Osteoblast (primary cell): Measurements from ENCODE around the gene CAPZB. TPM values are rescaled to one million over a fixed set of nuclear protein-coding genes. Genes with fewer than 3 reads are reported as not detected.
A peak's percentile ranks its signal among the peaks of the same experiment; 100 is the strongest.
"Not testable (repeated sequence)": the region's sequence is repeated elsewhere in the genome, so short reads cannot be mapped to it uniquely, and the experiment has no call there.

Experiments
- DNase-seq: peaks from one replicate; pipeline ENCODE4 v3.0.0; 2011; ENCODE audit warnings: low spot score, mixed read lengths; ENCODE audit not compliant: insufficient read length; ENCODE audit errors: missing footprints
- H2AFZ ChIP-seq: 2 replicates; pipeline ENCODE4 v1.6.0; 2011; ENCODE audit warnings: mild to moderate bottlenecking, low read length
- H3K27ac ChIP-seq: 2 replicates; pipeline ENCODE4 v1.5.1; 2011; ENCODE audit warnings: mild to moderate bottlenecking, low read depth, low read length, moderate library complexity
- H3K27me3 ChIP-seq: 2 replicates; pipeline ENCODE4 v1.6.0; 2012; ENCODE audit warnings: mild to moderate bottlenecking, control low read depth, inconsistent platforms, low read length, moderate library complexity; ENCODE audit not compliant: insufficient read depth
- H3K36me3 ChIP-seq: 2 replicates; pipeline ENCODE4 v1.5.1; 2011; ENCODE audit warnings: mild to moderate bottlenecking, low read length, control low read depth, moderate library complexity; ENCODE audit not compliant: insufficient read depth
- H3K4me1 ChIP-seq: 2 replicates; pipeline ENCODE4 v1.5.1; 2011; ENCODE audit warnings: mild to moderate bottlenecking, low read length, control low read depth, moderate library complexity; ENCODE audit not compliant: insufficient read depth
- H3K4me2 ChIP-seq: 2 replicates; pipeline ENCODE4 v1.6.0; 2011; ENCODE audit warnings: mild to moderate bottlenecking, low read length; ENCODE audit not compliant: insufficient read depth
- H3K4me3 ChIP-seq: fragments of 200-600 bp; sonication (generic); 3 replicates; pipeline ENCODE4 v1.5.1; 2012; ENCODE audit warnings: mild to moderate bottlenecking, low read length, inconsistent platforms; ENCODE audit not compliant: insufficient read depth
- H3K79me2 ChIP-seq: 2 replicates; pipeline ENCODE4 v1.6.0; 2012; ENCODE audit warnings: mild to moderate bottlenecking, low read length, control low read depth, inconsistent platforms; ENCODE audit not compliant: insufficient read depth
- H3K9me3 ChIP-seq: 2 replicates; pipeline ENCODE4 v1.5.1; 2011; ENCODE audit warnings: low read depth, low read length, control low read depth
- H4K20me1 ChIP-seq: 2 replicates; pipeline ENCODE4 v1.6.0; 2012; ENCODE audit warnings: mild to moderate bottlenecking, low read length, control low read depth; ENCODE audit not compliant: insufficient read depth
- total RNA-seq: library from RNA; depleted of rRNA; stranded (reverse); fragments of >200 nt; gene quantifications from 2 replicates; pipeline ENCODE4 v1.2.3, GENCODE V29; 2012
- TF ChIP-seq, protein P1 (sequence below): IDR thresholded peaks from 2 replicates; pipeline ENCODE4 v1.5.1; 2011; ENCODE audit warnings: mild to moderate bottlenecking, low read depth, low read length, moderate library complexity; ENCODE audit errors: extremely low read depth

CAPZB gene
- total RNA-seq, 1 donor, result 217 TPM

DNA sequence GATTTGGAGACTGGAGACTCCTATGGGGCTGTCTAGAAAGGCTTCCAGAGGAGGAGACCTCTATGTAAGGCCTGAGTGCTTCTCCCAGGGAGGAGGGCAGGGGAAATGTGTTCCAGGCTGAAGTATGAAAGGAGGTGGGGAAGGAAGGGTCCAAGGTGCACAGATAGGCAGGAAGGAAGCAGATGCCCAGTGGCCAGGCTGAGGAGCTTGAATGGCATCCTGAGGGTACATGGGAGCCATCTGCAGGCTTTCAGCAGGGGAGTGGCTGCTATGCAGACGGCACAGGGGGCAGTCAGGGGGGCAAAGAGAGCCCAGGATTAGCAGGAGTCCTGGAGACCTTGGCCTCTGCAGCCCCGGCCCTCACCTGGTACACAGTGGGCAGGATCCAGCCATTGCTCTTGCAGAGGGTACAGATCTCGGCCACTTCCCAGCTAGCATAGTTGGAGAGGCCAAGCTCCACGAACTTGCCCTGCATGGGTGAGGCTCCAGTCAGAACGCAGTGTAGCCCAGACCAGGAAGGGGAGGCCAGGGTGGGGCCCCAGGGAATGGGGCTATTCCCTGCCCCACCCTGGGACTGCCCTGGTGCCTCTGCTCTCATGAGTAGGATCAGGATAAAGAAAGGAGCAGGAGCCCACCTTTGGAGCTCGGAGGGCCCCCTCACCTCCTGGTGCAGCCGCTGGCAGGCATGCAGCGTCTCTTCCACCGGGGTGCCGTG lies 177.4 kb downstream of the CAPZB start:
- no peak overlapping the region for H3K27ac ChIP-seq
- H3K79me2 ChIP-seq, result peaks cover 41% of the 10 kb centered on the region
- no peak overlapping the region for H3K4me3 ChIP-seq
- H3K9me3 ChIP-seq, result no peaks in the 10 kb centered on the region
- TF ChIP-seq, protein P1, sequence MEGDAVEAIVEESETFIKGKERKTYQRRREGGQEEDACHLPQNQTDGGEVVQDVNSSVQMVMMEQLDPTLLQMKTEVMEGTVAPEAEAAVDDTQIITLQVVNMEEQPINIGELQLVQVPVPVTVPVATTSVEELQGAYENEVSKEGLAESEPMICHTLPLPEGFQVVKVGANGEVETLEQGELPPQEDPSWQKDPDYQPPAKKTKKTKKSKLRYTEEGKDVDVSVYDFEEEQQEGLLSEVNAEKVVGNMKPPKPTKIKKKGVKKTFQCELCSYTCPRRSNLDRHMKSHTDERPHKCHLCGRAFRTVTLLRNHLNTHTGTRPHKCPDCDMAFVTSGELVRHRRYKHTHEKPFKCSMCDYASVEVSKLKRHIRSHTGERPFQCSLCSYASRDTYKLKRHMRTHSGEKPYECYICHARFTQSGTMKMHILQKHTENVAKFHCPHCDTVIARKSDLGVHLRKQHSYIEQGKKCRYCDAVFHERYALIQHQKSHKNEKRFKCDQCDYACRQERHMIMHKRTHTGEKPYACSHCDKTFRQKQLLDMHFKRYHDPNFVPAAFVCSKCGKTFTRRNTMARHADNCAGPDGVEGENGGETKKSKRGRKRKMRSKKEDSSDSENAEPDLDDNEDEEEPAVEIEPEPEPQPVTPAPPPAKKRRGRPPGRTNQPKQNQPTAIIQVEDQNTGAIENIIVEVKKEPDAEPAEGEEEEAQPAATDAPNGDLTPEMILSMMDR, result no peak
- no peak for DNase-seq
- peaks cover 53% of the 10 kb centered on the region for H3K36me3 ChIP-seq
- H3K4me2 ChIP-seq, result no peak overlapping the region
- no peak overlapping the region for H2AFZ ChIP-seq
- H3K4me1 ChIP-seq, result peaks cover 18% of the 10 kb centered on the region
- H4K20me1 ChIP-seq, result peaks cover 20% of the 10 kb centered on the region
- no peaks in the 10 kb centered on the region for H3K27me3 ChIP-seq

DNA sequence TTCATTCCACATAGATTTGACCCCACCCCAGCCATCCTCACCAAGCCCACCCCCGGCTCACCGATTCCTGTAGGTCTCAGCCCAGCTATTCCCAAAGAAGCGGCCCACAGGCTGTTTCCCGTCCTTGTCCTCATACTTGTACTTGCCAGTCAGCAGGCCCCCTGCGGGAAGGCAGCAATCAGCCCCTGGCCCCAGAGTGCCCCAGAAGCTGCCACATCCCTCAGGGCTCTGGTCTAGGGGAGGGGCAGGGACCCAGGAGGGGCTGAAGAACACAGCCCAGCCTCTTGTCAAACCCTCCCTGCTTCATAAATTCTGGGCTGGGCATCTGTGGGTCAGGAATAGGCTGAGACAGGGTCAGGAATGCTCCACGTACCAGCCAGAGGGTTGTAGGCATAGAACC lies 178.4 kb downstream of the CAPZB start:
- peaks cover 14% of the 10 kb centered on the region for H3K4me1 ChIP-seq
- no peak overlapping the region for H3K27ac ChIP-seq
- H4K20me1 ChIP-seq, result peaks cover 20% of the 10 kb centered on the region
- H3K4me3 ChIP-seq, result no peak overlapping the region
- H3K79me2 ChIP-seq, result peaks cover 38% of the 10 kb centered on the region
- TF ChIP-seq, protein P1, result no peak
- no peak overlapping the region for H2AFZ ChIP-seq
- peak; percentile 14 for DNase-seq
- no peak overlapping the region for H3K4me2 ChIP-seq
- H3K9me3 ChIP-seq, result no peaks in the 10 kb centered on the region
- H3K27me3 ChIP-seq, result no peaks in the 10 kb centered on the region
- peaks cover 59% of the 10 kb centered on the region for H3K36me3 ChIP-seq

DNA sequence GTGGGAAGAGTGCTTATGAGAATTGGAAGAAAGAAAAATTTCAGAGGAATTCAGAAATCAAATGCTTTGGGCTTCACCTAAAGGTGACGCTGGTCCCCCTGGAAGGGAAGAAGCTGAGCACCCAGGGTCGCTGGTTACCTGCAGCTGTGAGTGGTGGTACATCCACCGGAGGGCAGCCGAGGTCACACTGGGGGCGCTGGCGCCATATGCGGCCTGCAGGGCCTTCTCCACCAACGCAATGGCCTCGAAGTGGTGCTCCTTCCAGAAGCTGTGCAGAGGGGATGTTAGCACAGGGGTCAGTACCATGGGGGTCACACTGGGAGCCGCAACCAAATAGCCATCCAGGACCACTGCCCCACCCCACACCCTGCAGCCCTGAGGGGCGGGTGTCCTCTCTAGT lies 179.5 kb downstream of the CAPZB start:
- Histone ChIP-seq H2AFZ (no peak overlapping the region), H3K36me3 (peaks cover 65% of the 10 kb centered on the region), H4K20me1 (peaks cover 16% of the 10 kb centered on the region), H3K27ac (no peak overlapping the region), H3K4me3 (no peak overlapping the region), H3K4me1 (peaks cover 9% of the 10 kb centered on the region), H3K4me2 (no peak overlapping the region), H3K27me3 (no peaks in the 10 kb centered on the region), H3K79me2 (peaks cover 28% of the 10 kb centered on the region), H3K9me3 (no peaks in the 10 kb centered on the region)
- no peak for DNase-seq
- TF ChIP-seq, protein P1, result no peak

DNA sequence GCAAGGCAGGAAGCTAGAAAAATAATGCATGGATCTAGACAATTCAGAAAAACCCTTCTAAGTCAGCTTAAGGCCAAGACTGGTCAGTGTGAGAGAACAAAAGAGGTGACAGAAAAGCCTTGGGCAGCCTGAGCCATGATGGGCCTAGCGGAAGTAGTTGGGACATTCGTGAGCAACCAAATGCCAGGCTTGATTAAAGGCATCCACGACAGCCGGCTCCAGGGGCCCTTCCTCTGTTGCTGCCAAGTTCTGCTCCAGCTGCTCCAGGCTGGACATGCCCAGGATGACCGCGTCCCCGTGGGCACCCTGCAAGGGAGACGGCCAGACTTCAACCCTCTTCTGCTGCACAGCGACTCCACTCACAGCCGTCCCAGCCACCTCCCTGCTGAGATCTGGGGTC lies 181.3 kb downstream of the CAPZB start:
- H4K20me1 ChIP-seq, H3K4me1 ChIP-seq, H3K27me3 ChIP-seq, H3K9me3 ChIP-seq, H3K4me2 ChIP-seq, H2AFZ ChIP-seq, DNase-seq, H3K4me3 ChIP-seq, H3K27ac ChIP-seq: not testable (repeated sequence)
- Histone ChIP-seq H3K79me2 (peaks cover 13% of the 10 kb centered on the region), H3K36me3 (peaks cover 65% of the 10 kb centered on the region)
